HEK293 (cell line): ENCODE data around the gene PHACTR2.
A peak's percentile ranks its signal among the peaks of the same experiment; 100 is the strongest.

Source experiments
- BCL6B ChIP-seq: fragments of 450-650 bp; formaldehyde crosslinking; IDR thresholded peaks from 2 replicates; pipeline ENCODE4 v1.5.1; 2017; ENCODE audit warnings: missing biosample characterization, missing genetic modification characterization
- HOXD13 ChIP-seq: sonication (generic); formaldehyde crosslinking; IDR thresholded peaks from 2 replicates; pipeline ENCODE4 v1.8.0; 2022; ENCODE audit warnings: missing genetic modification reagents, borderline replicate concordance
- IKZF3 ChIP-seq: fragments of 450-650 bp; IDR thresholded peaks from 2 replicates; pipeline ENCODE4 v1.5.0; 2018; ENCODE audit warnings: missing biosample characterization, mild to moderate bottlenecking, missing genetic modification characterization, moderate library complexity
- OVOL3 ChIP-seq: fragments of 450-650 bp; formaldehyde crosslinking; IDR thresholded peaks from 2 replicates; pipeline ENCODE4 v1.5.1; 2016; ENCODE audit warnings: missing biosample characterization, missing genetic modification characterization
- PBX3 ChIP-seq: sonication (generic); formaldehyde crosslinking; IDR thresholded peaks from 2 replicates; pipeline ENCODE4 v1.8.1; 2022; ENCODE audit warnings: mild to moderate bottlenecking, moderate library complexity, missing genetic modification reagents
- SCRT1 ChIP-seq: fragments of 450-650 bp; formaldehyde crosslinking; IDR thresholded peaks from 2 replicates; pipeline ENCODE4 v1.5.1; 2016; ENCODE audit warnings: missing biosample characterization, missing genetic modification characterization, borderline replicate concordance
- SCRT2 ChIP-seq: fragments of 450-650 bp; formaldehyde crosslinking; IDR thresholded peaks from 2 replicates; pipeline ENCODE4 v1.5.1; 2016; ENCODE audit warnings: missing biosample characterization, missing genetic modification characterization
- ZBTB21 ChIP-seq: fragments of 450-650 bp; formaldehyde crosslinking; IDR thresholded peaks from 2 replicates; pipeline ENCODE4 v1.5.1; 2017; ENCODE audit warnings: missing biosample characterization, missing genetic modification characterization
- ZBTB6 ChIP-seq: fragments of 450-650 bp; formaldehyde crosslinking; IDR thresholded peaks from 2 replicates; pipeline ENCODE4 v1.5.1; 2017; ENCODE audit warnings: missing biosample characterization, missing genetic modification characterization
- ZBTB7A ChIP-seq: fragments of 450-650 bp; formaldehyde crosslinking; IDR thresholded peaks from 2 replicates; pipeline ENCODE4 v1.5.1; 2016; ENCODE audit warnings: low read depth, missing biosample characterization, missing genetic modification characterization
- ZFHX2 ChIP-seq: fragments of 450-650 bp; formaldehyde crosslinking; conservative IDR thresholded peaks from 2 replicates; pipeline ENCODE4 v1.5.1; 2016; ENCODE audit warnings: missing biosample characterization, missing genetic modification characterization
- ZIC2 ChIP-seq: fragments of 450-650 bp; formaldehyde crosslinking; IDR thresholded peaks from 2 replicates; pipeline ENCODE4 v1.5.1; 2016; ENCODE audit warnings: missing biosample characterization, missing genetic modification characterization
- ZNF114 ChIP-seq: fragments of 450-650 bp; formaldehyde crosslinking; IDR thresholded peaks from 2 replicates; pipeline ENCODE4 v1.5.0; 2017; ENCODE audit warnings: missing biosample characterization, missing genetic modification characterization
- ZNF23 ChIP-seq: fragments of 450-650 bp; formaldehyde crosslinking; IDR thresholded peaks from 2 replicates; pipeline ENCODE4 v1.5.1; 2016; ENCODE audit warnings: missing biosample characterization, missing genetic modification characterization, borderline replicate concordance
- ZNF248 ChIP-seq: fragments of 450-650 bp; formaldehyde crosslinking; IDR thresholded peaks from 2 replicates; pipeline ENCODE4 v1.5.1; 2017; ENCODE audit warnings: missing biosample characterization, missing genetic modification characterization
- ZNF302 ChIP-seq: fragments of 450-650 bp; formaldehyde crosslinking; IDR thresholded peaks from 2 replicates; pipeline ENCODE4 v1.5.1; 2016; ENCODE audit warnings: missing biosample characterization, missing genetic modification characterization, low read depth
- ZNF391 ChIP-seq: fragments of 450-650 bp; formaldehyde crosslinking; IDR thresholded peaks from 2 replicates; pipeline ENCODE4 v1.5.1; 2016; ENCODE audit warnings: low read depth, missing biosample characterization, missing genetic modification characterization, borderline replicate concordance
- ZNF473 ChIP-seq: fragments of 450-650 bp; formaldehyde crosslinking; IDR thresholded peaks from 2 replicates; pipeline ENCODE4 v1.5.1; 2017; ENCODE audit warnings: missing biosample characterization, missing genetic modification characterization
- ZNF488 ChIP-seq: fragments of 450-650 bp; formaldehyde crosslinking; IDR thresholded peaks from 2 replicates; pipeline ENCODE4 v1.5.1; 2016; ENCODE audit warnings: missing biosample characterization, missing genetic modification characterization
- ZNF518A ChIP-seq: fragments of 450-650 bp; formaldehyde crosslinking; conservative IDR thresholded peaks from 2 replicates; pipeline ENCODE4 v1.5.1; 2016; ENCODE audit warnings: low read depth, missing biosample characterization, missing genetic modification characterization
- ZNF561 ChIP-seq: fragments of 450-650 bp; IDR thresholded peaks from 2 replicates; pipeline ENCODE4 v1.5.1; 2018; ENCODE audit warnings: missing biosample characterization, missing genetic modification characterization, borderline replicate concordance
- ZNF585B ChIP-seq: fragments of 450-650 bp; formaldehyde crosslinking; IDR thresholded peaks from 2 replicates; pipeline ENCODE4 v1.5.1; 2016; ENCODE audit warnings: missing biosample characterization, missing genetic modification characterization
- ZNF600 ChIP-seq: fragments of 450-650 bp; formaldehyde crosslinking; IDR thresholded peaks from 2 replicates; pipeline ENCODE4 v1.5.1; 2016; ENCODE audit warnings: missing biosample characterization, missing genetic modification characterization
- ZNF624 ChIP-seq: fragments of 450-650 bp; formaldehyde crosslinking; IDR thresholded peaks from 2 replicates; pipeline ENCODE4 v1.5.1; 2017; ENCODE audit warnings: missing biosample characterization, missing genetic modification characterization
- ZNF677 ChIP-seq: fragments of 450-650 bp; IDR thresholded peaks from 2 replicates; pipeline ENCODE4 v1.5.0; 2018; ENCODE audit warnings: missing biosample characterization, mild to moderate bottlenecking, missing genetic modification characterization, moderate library complexity
- ZNF830 ChIP-seq: fragments of 450-650 bp; IDR thresholded peaks from 2 replicates; pipeline ENCODE4 v1.5.0; 2018; ENCODE audit warnings: missing biosample characterization, missing genetic modification characterization, low read depth, mild to moderate bottlenecking, moderate library complexity
- ZSCAN18 ChIP-seq: fragments of 450-650 bp; formaldehyde crosslinking; IDR thresholded peaks from 2 replicates; pipeline ENCODE4 v1.5.1; 2016; ENCODE audit warnings: missing biosample characterization, missing genetic modification characterization

PHACTR2 gene

GRCh38 chr6:143677891-143678791 lies at the start of gene PHACTR2 (continued):
- no peak for TF ChIP-seq ZNF114 (tag by site-specific recombination)
- peak; percentile 69; the same call in 1 of the 2 replicates for TF ChIP-seq SCRT1 (tag by site-specific recombination)
- TF ChIP-seq ZNF677 (tag by site-specific recombination) = peak; percentile 99
- TF ChIP-seq ZNF302 = no peak
- TF ChIP-seq ZBTB7A = no peak
- TF ChIP-seq IKZF3 (tag by site-specific recombination) = peak; percentile 36; the same call in 1 of the 2 replicates
- TF ChIP-seq ZBTB21 (tag by site-specific recombination) = no peak
- TF ChIP-seq OVOL3 (tag by site-specific recombination) = no peak
- no peak for TF ChIP-seq ZNF248 (tag by site-specific recombination)
- TF ChIP-seq ZIC2 = no peak
- TF ChIP-seq ZSCAN18 (tag by site-specific recombination) = no peak
- no peak for TF ChIP-seq HOXD13 (CRISPR knock-in tag)
- no peak for TF ChIP-seq ZNF488 (tag by site-specific recombination)
- no peak for TF ChIP-seq ZNF830 (tag by site-specific recombination)
- TF ChIP-seq SCRT2 (tag by site-specific recombination) = peak; percentile 95
- TF ChIP-seq ZNF585B (tag by site-specific recombination) = no peak
- peak; percentile 75 for TF ChIP-seq ZNF600 (tag by site-specific recombination)
- no peak for TF ChIP-seq ZNF391 (tag by site-specific recombination)
- no peak for TF ChIP-seq ZNF23 (tag by site-specific recombination)
- TF ChIP-seq ZNF561 (tag by site-specific recombination) = peak; percentile 67
- no peak for TF ChIP-seq ZNF473 (tag by site-specific recombination)
- no peak for TF ChIP-seq ZBTB6 (tag by site-specific recombination)
- no peak for TF ChIP-seq PBX3 (CRISPR knock-in tag)
- no peak for TF ChIP-seq BCL6B (tag by site-specific recombination)
- TF ChIP-seq ZFHX2 (tag by site-specific recombination) = no peak
- TF ChIP-seq ZNF624 = no peak
- TF ChIP-seq ZNF518A (tag by site-specific recombination) = no peak
